Measurements from ENCODE around the gene NAA60.

NAA60 gene

DNA sequence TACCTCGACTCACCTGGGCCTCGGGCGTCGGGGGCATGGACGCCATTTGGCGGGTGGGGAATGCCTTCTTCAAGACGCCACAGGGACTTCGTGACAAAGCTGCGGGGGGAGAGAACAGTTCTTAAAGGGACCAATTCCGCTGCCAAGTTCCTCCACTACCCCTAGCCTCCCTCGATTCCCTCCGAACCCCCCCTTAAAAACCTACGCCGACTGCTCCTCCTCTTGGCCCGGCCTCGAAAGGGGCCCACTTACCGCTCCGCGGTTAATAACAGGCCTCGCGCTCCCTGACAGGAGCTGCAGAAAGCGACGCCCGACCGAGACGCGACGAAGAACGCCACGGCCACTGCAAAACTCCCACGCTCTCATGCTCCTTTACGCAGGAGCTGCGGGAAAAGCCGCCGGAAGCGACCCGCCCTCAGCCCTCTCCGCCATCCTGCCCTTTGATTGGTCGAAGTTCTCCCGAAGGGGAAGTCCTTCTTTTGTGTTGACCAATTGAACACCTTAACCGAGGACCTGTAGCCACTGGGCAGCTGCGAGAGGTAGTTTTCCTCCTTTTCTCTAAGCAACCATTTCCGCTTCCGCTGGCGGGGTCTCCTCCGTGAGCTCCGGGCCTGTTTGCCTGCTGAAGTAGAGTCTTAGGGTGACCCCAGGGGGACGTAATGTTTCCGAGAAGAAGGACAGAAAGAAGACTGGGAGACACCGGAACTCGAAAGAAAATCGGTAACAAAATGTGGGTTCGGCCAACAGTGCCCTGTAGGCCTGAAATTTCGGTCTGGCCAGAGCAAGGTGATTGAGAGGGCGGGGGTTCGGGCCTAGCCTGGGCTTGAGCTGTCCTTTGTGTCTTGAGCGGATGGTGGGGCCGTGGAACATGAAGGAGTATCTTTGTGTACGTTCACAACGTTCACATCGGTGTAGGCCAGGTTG, at the start of gene NAA60, which contains the start of gene ZNF597:
NAA60 (plus strand) TSS at position 573 of the 924 bp plus-strand sequence. CDS start 32,548 bp downstream, outside the sequence.
ZNF597 (minus strand) TSS at position 397 of the 924 bp plus-strand sequence; CDS start at position 46, 351 bp downstream.
- peak; percentile 77 for DNase-seq

- DNase-seq, result no peak
Measured at GRCh38 chr16:3400446-3400778, 43.1 kb upstream of the NAA60 start.

- DNase-seq, result peak; percentile 98
Measured at GRCh38 chr16:3400779-3401688, 42.4 kb upstream of the NAA60 start, which contains the start of the genes ZNF174 and ZSCAN32. Gene ZNF174, plus strand, starts transcription at chr16:3401215. Its CDS starts 790 bp downstream, at chr16:3402005. Gene ZSCAN32, minus strand, starts transcription at chr16:3401004. Its CDS starts 3,447 bp downstream, at chr16:3397557.

DNA sequence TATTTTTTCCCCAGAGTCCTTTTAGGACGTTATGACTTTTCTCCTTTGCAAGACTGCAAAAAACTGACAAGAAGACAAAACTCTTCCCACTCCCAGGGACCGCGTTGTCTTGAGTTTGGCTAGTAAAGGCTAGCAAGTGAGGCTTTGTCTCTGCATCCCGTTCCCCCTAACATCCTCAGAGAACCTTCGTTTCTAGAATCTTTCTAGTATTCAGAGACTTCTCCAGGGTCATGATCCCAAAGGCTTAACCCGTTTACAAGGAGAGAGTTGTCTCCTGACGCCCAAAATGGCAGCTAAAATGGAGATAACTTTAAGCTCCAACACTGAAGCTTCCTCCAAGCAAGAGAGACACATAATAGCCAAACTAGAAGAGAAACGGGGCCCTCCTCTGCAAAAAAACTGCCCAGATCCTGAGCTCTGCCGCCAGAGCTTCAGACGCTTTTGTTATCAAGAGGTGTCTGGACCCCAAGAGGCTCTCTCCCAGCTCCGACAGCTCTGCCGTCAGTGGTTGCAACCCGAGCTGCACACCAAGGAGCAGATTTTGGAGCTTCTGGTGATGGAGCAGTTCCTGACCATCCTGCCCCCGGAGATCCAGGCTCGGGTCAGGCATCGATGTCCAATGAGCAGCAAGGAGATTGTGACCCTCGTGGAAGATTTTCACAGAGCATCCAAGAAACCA, 41.6 kb upstream of the NAA60 start:
- DNase-seq, result no peak

DNA sequence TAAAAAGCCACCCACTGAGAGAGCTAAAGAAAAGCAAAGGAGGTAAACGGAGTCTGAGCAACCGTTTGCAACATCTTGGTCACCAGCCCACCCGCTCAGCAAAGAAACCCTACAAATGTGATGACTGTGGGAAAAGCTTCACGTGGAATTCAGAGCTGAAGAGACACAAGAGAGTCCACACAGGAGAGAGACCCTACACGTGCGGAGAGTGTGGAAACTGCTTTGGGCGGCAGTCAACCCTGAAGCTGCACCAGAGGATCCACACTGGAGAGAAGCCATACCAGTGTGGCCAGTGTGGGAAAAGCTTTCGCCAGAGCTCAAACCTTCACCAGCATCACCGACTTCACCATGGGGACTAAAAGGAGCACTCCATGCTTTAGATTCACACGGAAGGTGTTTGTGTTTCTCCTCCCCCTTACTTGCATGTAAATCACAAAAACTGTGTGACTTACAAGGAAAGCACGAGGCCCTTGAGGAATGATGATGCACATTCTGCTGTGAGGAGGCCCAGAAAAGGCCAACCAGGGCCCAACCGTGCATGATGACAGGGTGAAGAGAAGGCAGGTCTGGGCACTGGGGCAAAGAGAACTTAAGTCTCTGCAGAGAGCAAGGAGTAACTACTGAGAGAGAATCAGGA, 34.8 kb upstream of the NAA60 start:
- no peak for DNase-seq

GRCh38 chr16:3413730-3414379, 29.6 kb upstream of the NAA60 start:
- no peak for DNase-seq

DNA sequence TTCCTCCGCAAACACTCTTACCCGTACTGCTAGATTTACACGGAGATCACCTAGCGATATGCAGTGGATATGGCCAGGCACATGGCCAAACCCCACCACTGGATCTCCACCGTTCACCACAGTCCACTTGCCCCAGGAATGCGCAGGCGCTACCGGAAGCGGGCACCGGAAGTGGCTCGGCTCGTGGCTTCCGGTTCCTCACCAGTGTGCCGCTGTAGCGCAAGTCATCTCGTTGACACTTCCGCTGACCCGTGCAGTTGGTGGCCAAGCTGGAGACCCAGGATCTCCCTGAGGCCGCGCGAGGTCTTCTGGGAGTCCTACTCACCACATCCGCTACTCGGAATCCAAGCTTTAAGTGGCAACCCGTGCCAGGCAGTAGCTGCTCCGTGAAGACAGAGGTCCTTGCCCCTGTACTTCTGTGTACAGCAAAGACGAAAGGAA, 11.7 kb upstream of the NAA60 start:
- no peak for DNase-seq

GRCh38 chr16:3434373-3434772, 9.1 kb upstream of the NAA60 start:
- no peak for DNase-seq

GRCh38 chr16:3439637-3440036, 3.8 kb upstream of the NAA60 start:
- DNase-seq, result no peak

- no peak for DNase-seq
Measured at GRCh38 chr16:3444032-3444388, 530 bp downstream of the NAA60 start.

- DNase-seq, result no peak
Measured at GRCh38 chr16:3454093-3454492, 10.6 kb downstream of the NAA60 start.

- no peak for DNase-seq
Measured at GRCh38 chr16:3454631-3455147, 11.2 kb downstream of the NAA60 start.

GRCh38 chr16:3457434-3458252, 14.2 kb downstream of the NAA60 start:
- peak; percentile 73 for DNase-seq

- no peak for DNase-seq
Measured at GRCh38 chr16:3458278-3458851, 14.9 kb downstream of the NAA60 start.

DNA sequence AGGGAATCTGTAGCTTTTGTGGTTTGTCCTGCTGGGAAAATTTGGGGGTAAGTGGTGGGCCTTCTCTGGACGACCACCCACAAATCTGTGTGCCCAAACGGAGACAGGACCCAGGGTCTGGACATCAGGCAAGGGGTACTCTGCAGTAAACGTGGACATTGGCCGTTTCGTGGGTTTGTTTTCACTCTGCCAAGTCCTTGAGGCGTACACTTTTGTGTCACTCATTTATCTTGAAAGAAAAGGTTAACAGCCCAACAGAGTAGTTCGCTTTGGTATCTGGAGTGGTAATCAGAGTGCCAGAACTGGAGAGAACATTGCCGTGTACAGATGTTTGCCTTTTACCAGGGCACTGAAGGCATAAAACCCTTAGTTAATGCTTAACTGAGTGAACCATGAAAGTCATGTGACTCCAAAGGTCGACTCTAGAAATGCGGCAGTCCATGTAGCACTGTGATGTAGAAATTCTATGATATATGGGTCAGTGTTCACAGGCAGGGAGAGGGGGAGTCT, 15.4 kb downstream of the NAA60 start:
- DNase-seq, result no peak

DNA sequence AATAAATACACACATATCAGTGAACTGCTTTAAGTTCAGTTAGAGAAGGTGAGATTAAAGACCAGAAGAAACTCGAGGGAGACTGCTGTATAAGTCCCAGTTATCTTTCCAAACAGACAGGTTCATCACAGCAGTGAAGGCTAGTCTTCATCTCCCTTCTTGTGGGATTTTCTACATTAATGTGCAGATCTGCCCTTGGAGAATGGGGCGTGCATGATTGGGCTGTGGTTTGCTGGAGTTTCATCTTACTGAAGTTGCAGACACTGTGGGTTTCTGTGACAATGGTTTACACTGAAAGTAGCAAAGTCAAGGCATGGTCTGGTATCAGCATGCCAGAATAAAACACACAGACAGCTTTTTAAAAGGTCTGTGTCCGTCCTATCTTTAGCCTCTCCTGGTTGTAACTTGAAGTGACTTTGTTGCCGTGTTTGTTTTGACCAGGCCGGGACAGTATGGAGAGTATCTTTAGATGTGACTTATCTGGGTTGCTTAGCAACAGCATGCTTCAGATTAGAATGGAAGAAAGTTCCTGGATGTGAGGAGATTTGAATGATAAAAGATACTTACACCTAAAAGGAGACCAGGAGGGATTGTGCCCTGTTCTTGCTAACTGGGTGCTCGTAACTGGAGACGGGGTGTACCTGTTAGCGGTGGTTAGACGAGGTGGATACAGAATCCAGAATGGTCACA, 16.1 kb downstream of the NAA60 start:
- no peak for DNase-seq

- DNase-seq, result no peak
Measured at GRCh38 chr16:3460121-3460520, 16.6 kb downstream of the NAA60 start.

- no peak for DNase-seq
Measured at GRCh38 chr16:3460585-3460984, 17.1 kb downstream of the NAA60 start.

DNA sequence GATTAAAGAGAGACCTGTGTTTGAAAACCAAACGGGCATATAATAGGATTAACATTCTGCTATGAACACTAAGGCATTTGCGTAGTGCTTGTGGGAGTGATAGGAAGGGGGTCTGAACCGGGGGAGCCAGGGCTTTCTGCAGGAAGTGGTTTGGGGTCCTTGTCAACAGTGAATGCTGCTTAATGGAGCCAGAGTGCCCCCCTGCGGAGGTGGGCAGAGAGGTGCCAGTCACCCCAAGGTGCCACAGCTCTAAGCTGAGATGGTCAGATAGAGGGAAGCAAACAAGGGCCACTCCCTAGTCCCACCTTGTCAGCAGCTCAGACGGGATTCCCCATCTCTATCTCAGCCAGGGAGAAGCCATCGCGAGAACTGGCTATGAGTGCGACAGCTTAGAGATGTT, 17.7 kb downstream of the NAA60 start:
- no peak for DNase-seq
